HK-2 (cell line): ENCODE measurements around the gene SSH2.
A peak's percentile ranks its signal among the peaks of the same experiment; 100 is the strongest.
"Not testable (repeated sequence)": the region's sequence is repeated elsewhere in the genome, so short reads cannot be mapped to it uniquely, and the experiment has no call there.

ENCODE experiments used
- DNase-seq: peaks from one replicate; pipeline ENCODE4 v3.0.0-alpha.2; 2018; ENCODE audit not compliant: unreplicated experiment

SSH2 gene

GRCh38 chr17:29782917-29783316, 147.1 kb downstream of the SSH2 start:
- DNase-seq: no peak

- DNase-seq: not testable (repeated sequence)
Observed at GRCh38 chr17:29779812-29780190, 150.2 kb downstream of the SSH2 start.

- DNase-seq: peak; percentile 62
Observed at GRCh38 chr17:29778956-29779811, 150.8 kb downstream of the SSH2 start.

DNA sequence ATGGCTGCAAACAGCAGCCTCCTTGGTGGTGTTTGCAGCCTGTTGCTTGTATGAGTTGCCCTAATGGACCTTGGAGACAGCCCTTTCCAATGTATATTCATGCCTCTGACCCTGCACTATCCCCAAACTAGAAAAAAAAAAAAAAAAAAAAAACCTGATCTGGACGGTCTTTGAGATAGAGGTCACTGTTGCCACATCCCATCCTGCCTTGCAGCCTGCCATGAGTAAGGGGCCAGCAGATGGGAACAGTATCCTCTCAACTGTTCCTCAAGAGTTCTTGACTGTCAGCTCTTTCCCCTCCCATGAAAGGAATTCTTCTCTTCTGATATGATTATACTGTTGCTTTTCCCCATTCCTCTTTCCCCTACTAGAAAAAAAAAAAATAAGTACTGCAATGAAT, 152.4 kb downstream of the SSH2 start:
- no peak for DNase-seq

DNA sequence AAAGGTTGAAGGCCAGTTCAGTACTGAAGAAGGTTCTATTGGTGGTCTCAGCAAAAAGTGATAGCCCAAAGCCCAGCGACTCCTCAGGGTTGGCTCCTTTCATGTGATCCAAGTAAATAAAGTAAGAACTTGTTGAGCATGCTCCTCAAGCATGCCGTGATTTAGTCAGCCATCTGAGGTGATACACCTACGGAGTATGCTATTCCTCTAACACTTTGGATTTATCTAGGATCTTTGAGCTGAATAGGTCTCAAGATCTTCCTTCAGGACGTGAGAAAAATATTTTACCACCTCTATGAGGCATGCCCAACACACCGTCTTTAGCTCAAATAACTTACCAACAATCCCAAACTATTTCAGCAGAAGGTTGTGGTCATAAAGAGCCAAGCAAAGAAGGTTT, 154.0 kb downstream of the SSH2 start:
- DNase-seq: no peak

- DNase-seq: no peak
Observed at GRCh38 chr17:29772981-29773380, 157.0 kb downstream of the SSH2 start.

- no peak for DNase-seq
Observed at GRCh38 chr17:29771546-29771945, 158.5 kb downstream of the SSH2 start.

GRCh38 chr17:29769225-29769624, 160.8 kb downstream of the SSH2 start:
- DNase-seq: no peak

GRCh38 chr17:29766796-29767327, 163.2 kb downstream of the SSH2 start:
- no peak for DNase-seq

- DNase-seq: no peak
Observed at GRCh38 chr17:29764748-29765147, 165.3 kb downstream of the SSH2 start.

DNA sequence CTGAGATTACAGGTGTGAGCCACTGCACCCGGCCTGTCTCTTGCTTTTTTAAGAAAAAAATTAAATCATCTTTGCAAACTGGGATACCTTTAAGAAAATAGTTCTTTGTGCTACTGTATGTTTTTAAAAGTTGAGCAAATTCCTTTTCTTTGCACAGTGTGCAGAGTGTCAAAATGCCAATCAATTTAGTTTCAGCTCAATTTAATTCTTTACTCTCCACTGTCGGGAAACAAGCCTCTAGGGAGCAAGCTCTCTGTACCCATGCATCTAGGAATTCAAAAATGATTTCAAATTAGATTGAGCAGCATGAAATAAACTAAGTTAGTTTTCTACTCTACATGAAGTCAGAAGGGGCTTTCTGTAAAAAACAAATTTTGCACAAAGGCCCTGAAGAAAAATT, 165.8 kb downstream of the SSH2 start:
- no peak for DNase-seq

DNA sequence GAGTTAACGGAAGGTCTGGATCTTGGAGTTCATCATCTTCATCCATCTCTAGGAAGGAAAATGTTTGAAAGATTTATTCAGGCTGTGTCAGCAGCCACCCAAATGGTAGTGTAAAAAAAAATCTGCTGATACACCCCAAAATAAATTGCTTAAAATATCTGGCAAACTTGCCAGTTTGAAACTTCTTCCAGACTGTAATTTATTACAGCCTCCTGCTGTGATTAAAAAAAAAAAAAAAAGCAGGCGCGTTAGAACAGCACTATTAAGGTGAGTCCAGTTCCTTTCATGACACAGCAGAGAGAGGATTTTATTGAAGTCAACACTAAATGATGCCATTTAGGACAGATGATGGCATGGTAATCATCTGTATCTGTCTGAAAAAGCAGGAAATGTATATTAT, 166.8 kb downstream of the SSH2 start:
- no peak for DNase-seq

DNA sequence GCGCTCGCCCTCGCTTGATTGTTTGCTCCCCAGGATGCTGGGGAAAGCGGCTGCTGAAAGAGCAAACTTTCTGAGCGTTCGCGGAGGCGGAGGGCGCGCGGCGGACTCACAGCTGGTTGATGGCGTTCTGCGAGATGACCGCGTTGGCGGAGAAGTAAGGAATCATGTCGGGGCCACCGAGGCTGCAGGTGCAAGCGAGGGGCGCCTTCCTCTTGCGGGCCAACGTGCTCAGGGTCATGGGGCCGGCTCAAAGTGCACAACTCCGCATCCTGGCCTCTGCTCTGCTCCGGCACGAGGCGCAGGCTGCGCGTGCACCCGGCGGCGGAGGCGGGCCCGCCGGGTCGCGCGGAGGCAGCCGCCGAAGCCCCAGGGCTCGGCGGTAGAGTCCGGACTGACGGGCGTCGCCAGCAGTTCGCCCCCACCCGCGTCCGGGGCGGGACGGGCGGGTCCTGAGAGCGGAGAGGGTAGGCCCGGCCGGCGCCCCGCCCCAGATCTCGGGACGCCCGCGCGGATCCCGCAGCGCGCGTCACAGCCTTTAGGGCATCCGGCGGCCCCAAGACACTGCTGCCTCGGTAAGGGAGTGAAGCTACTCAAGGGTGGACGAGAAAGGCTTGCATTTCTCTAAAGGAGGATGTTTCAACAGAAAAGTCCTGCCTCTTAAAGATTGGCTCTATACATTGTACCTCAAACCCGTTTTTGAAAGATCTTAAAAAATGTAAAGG, 168.8 kb downstream of the SSH2 start:
- DNase-seq: peak; percentile 83

GRCh38 chr17:29760279-29761039, 169.6 kb downstream of the SSH2 start:
- DNase-seq: peak; percentile 5

GRCh38 chr17:29758255-29758654, 171.8 kb downstream of the SSH2 start:
- no peak for DNase-seq

DNA sequence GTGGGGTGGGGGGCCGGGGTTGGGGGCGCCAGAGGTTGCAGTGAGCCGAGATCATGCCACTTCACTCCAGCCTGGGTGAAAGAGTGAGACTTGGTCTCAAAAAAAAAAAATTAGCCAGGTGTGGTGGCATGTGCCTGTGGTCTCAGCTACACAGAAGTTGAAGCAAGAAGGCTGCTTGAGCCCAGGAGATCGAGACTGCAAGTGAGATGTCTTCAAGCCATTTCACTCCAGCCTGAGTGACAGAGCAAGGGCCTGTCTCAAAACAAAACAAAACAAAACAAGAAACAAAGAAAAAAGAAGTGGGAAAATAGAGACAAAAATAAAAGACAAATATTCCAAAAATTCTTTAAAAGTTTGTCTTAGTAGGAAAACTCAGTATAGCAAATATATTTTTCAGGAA, 172.2 kb downstream of the SSH2 start:
- no peak for DNase-seq

DNA sequence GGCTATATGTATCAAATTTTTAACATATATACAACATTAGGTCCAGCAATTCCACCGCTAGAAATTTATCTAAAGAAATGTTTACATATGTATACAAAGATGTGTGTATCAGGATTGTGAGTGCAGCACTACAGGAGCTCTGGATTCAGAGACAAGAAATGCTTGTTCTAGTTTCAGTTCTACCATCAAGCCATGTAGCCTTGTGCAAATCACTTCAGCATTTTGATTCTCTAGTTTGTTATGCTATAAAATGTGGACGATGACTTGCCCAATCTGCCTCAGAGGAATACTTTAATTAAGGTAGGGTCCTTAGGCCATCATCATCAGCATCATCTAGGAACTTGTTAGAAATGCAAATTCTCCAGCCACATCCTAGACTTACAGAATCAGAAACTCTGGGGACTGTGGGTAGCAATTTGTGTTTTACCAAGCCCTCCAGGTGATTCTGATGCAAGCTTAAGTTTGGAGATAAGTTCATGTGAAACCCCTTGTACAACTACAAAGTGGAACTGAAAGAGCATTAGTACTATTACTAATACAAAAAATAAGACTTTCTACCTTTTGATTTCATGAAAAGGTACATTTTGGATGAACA, 176.1 kb downstream of the SSH2 start:
- no peak for DNase-seq

GRCh38 chr17:29749045-29749825, 180.8 kb downstream of the SSH2 start:
- DNase-seq: no peak

DNA sequence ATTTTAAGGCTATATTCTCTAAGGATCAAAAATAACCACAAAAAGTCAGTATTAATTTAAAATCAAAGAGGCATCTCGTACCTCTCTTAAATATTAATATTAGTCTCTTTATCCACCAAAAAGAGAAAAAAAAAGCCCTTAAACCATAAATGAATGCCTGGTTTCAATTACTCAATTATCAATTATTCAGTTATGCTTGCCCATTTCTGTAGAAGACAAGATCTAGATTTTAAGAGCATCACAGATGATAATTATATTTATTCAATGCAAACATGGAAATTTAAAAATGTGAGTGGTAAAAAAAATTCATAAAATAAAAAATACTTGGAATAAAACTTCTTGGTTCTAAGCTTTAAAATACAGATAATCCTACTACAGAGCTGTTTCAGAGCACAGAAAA, 181.6 kb downstream of the SSH2 start:
- DNase-seq: no peak

GRCh38 chr17:29747660-29748059, 182.4 kb downstream of the SSH2 start:
- no peak for DNase-seq

- no peak for DNase-seq
Observed at GRCh38 chr17:29746669-29747068, 183.4 kb downstream of the SSH2 start.
